PFSK-1 (cell line): Measurements from ENCODE around the gene TMEM184A.

Experiments used
- FOXP2 ChIP-seq: optimal IDR thresholded peaks from 2 replicates; pipeline ENCODE3; 2011; ENCODE audit warnings: borderline replicate concordance, control low read depth, inconsistent platforms; ENCODE audit not compliant: insufficient read depth; ENCODE audit errors: extremely low read length, extremely low read depth
- POLR2AphosphoS5 ChIP-seq: IDR thresholded peaks from 2 replicates; pipeline ENCODE4 v1.6.1; 2012; ENCODE audit warnings: low read depth, mild to moderate bottlenecking, control low read depth, low read length, moderate library complexity
- REST ChIP-seq, 2 experiments: IDR thresholded peaks; 2 replicates each; pipeline versions ENCODE4 v1.6.1 to v1.8.0; 2011 to 2012; ENCODE audit warnings: low read depth in 2 of 2, low read length in 2 of 2, control low read depth in 1 of 2, inconsistent platforms in 1 of 2, mild to moderate bottlenecking in 1 of 2, moderate library complexity in 1 of 2; ENCODE audit not compliant: insufficient read depth in 1 of 2
- SIN3A ChIP-seq: IDR thresholded peaks from 2 replicates; pipeline ENCODE4 v1.6.1; 2012; ENCODE audit warnings: mild to moderate bottlenecking, low read length, moderate library complexity, borderline replicate concordance; ENCODE audit not compliant: insufficient read depth
- TAF1 ChIP-seq: IDR thresholded peaks from 2 replicates; pipeline ENCODE4 v1.6.1; 2012; ENCODE audit warnings: low read length, control low read depth, borderline replicate concordance; ENCODE audit not compliant: insufficient read depth

Gene TMEM184A

GRCh38 chr7:1576521-1577253 is 20.7 kb upstream of the TMEM184A start:
- TF ChIP-seq TAF1 (no peak), SIN3A (no peak), POLR2AphosphoS5 (no peak), REST (IDR thresholded peaks at IDR 0.05; ENCODE audit: insufficient read depth in 1 of 2, low read depth in 2 of 2, low read length in 2 of 2) (no peak)

GRCh38 chr7:1575809-1576208 is 19.8 kb upstream of the TMEM184A start:
- TF ChIP-seq REST (IDR thresholded peaks at IDR 0.05; ENCODE audit: insufficient read depth in 1 of 2, low read depth in 2 of 2, low read length in 2 of 2) (no peak), FOXP2 (no peak), TAF1 (no peak), SIN3A (no peak)

- no peak for TF ChIP-seq POLR2AphosphoS5
- no peak for TF ChIP-seq REST (IDR thresholded peaks at IDR 0.05; ENCODE audit: insufficient read depth in 1 of 2, low read depth in 2 of 2, low read length in 2 of 2)
- TF ChIP-seq SIN3A = no peak
- TF ChIP-seq TAF1 = no peak
- TF ChIP-seq FOXP2 = no peak
Observed at GRCh38 chr7:1572111-1572822, 16.3 kb upstream of the TMEM184A start.

- TF ChIP-seq SIN3A (peak; percentile 66; the same call in 1 of the 2 replicates), POLR2AphosphoS5 (peak; percentile 78), TAF1 (peak; percentile 94), FOXP2 (peak; percentile 90), REST (IDR thresholded peaks at IDR 0.05; ENCODE audit: insufficient read depth in 1 of 2, low read depth in 2 of 2, low read length in 2 of 2) (peak in 1 of 2 experiments; percentile 59; a peak in 2 of 4 replicates)
Observed at GRCh38 chr7:1569833-1570632, 14.0 kb upstream of the TMEM184A start, which contains the start of gene PSMG3. TSS of gene PSMG3 (minus strand) at chr7:1570032. CDS start at chr7:1569339, 693 bp downstream.
